Measurements from ENCODE around the gene CAPN14.

CAPN14 gene

DNA sequence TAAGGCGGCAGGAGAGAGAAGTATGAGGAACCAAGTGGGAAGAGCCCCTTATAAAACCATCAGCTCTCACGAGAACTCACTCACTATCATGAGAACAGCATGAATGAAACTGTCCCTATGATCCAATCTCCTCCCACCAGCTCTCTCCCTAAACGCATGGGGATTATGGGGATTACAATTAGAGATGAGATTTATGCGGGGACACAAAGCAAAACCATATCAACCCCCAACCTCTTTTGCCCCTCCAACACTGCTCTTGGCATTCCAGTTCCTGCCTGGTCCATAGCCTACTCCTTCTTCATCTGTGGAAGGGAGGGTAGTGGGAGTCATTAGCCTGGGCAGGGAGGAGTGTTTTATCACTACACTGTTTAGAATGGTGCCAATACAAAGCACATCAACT, 15.3 kb upstream of the CAPN14 start:
- TF ChIP-seq CTCF (IDR thresholded peaks at IDR 0.05; ENCODE audit: low read depth, low read length, missing control alignments), result no peak
- H3K27me3 ChIP-seq (replicated peaks), result no peaks in the 10 kb centered on the region
- no peak overlapping the region for H3K27ac ChIP-seq
- DNase-seq, result no peak
- H3K36me3 ChIP-seq (replicated peaks), result no peaks in the 10 kb centered on the region
- in situ Hi-C loops (cut with HindIII; ENCODE audit: low pct_ligation_motif_present, low sequenced_read_pairs), result no loop called here
- H3K4me3 ChIP-seq (ENCODE audit: low read depth, low read length), result no peak overlapping the region

DNA sequence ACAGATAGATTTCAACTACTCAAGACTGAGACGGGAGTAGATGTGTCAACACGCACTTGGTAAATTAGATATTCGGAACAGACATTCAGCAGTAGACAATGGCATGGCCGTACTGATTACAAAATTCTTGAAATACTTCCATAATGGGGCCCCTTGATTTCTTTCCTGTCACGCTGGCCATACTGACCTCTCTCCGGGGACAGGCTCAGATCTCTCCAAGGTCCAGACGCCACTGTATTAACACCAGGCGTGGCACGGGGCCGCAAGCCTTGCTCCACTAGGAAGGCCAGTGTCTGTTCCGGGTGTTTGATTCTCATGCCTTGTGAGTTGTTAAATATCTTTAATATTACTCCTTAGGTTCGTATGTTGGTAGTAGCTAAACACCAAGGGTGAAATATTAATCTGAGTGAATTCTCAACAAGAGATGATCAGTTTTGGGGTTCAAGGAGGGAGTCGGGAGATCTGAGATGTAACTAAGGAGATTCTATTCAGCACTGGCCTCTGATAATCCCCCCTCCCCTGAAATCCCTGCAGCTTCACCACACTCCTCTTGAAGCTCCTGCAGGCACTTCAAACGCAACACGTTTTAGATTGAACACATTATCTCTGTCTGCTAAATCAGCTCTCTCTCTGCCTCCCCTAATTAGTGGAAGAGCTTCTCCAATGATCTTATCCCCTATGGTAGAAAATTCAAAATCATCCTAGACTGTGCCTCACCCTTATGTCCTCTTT, 14.4 kb upstream of the CAPN14 start:
- Histone ChIP-seq H3K27ac (no peak overlapping the region), H3K27me3 (replicated peaks) (no peaks in the 10 kb centered on the region), H3K4me3 (ENCODE audit: low read depth, low read length) (no peak overlapping the region), H3K36me3 (replicated peaks) (no peaks in the 10 kb centered on the region)
- DNase-seq, result no peak
- in situ Hi-C loops (cut with HindIII; ENCODE audit: low pct_ligation_motif_present, low sequenced_read_pairs), result no loop called here
- no peak for TF ChIP-seq CTCF (IDR thresholded peaks at IDR 0.05; ENCODE audit: low read depth, low read length, missing control alignments)

GRCh38 chr2:31230751-31231150, 13.4 kb upstream of the CAPN14 start:
- H3K36me3 ChIP-seq (replicated peaks), result no peaks in the 10 kb centered on the region
- in situ Hi-C loops (cut with HindIII; ENCODE audit: low pct_ligation_motif_present, low sequenced_read_pairs), result no loop called here
- DNase-seq, result no peak
- TF ChIP-seq CTCF (IDR thresholded peaks at IDR 0.05; ENCODE audit: low read depth, low read length, missing control alignments), result no peak
- no peaks in the 10 kb centered on the region for H3K27me3 ChIP-seq (replicated peaks)
- H3K4me3 ChIP-seq (ENCODE audit: low read depth, low read length), result no peak overlapping the region
- H3K27ac ChIP-seq, result no peak overlapping the region

GRCh38 chr2:31228717-31229116, 11.4 kb upstream of the CAPN14 start:
- TF ChIP-seq CTCF (IDR thresholded peaks at IDR 0.05; ENCODE audit: low read depth, low read length, missing control alignments), result no peak
- no peaks in the 10 kb centered on the region for H3K27me3 ChIP-seq (replicated peaks)
- in situ Hi-C loops (cut with HindIII; ENCODE audit: low pct_ligation_motif_present, low sequenced_read_pairs), result no loop called here

DNA sequence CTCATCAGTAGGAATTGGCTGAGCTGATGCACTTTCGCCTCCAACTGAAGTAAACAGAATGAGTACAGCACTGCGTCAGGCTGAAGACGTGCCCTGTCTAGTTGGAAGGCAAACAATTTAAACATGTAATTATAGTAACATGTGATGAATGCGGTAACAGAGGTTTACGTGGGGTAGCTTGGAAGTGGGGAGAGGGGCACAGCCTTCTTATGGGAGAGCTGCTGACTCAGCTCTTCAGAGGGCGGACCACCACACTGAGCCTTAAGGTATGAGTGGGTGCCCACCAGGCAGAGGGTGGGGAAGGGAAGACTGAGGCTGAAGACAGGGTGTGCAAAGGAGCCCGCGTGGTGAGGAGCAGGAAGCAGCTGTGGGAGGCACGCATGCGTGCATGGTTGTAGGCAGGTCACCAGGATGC, 10.4 kb upstream of the CAPN14 start:
- Histone ChIP-seq H3K27ac (no peak overlapping the region), H3K27me3 (replicated peaks) (no peaks in the 10 kb centered on the region), H3K36me3 (replicated peaks) (no peaks in the 10 kb centered on the region), H3K4me3 (ENCODE audit: low read depth, low read length) (no peak overlapping the region)
- in situ Hi-C loops (cut with HindIII; ENCODE audit: low pct_ligation_motif_present, low sequenced_read_pairs), result no loop called here
- DNase-seq, result no peak
- TF ChIP-seq CTCF (IDR thresholded peaks at IDR 0.05; ENCODE audit: low read depth, low read length, missing control alignments), result no peak

More at GRCh38 chr2:31228717-31229116, 11.4 kb upstream of the CAPN14 start:
- Histone ChIP-seq H3K27ac (no peak overlapping the region), H3K4me3 (ENCODE audit: low read depth, low read length) (no peak overlapping the region), H3K36me3 (replicated peaks) (no peaks in the 10 kb centered on the region)
- DNase-seq, result no peak

DNA sequence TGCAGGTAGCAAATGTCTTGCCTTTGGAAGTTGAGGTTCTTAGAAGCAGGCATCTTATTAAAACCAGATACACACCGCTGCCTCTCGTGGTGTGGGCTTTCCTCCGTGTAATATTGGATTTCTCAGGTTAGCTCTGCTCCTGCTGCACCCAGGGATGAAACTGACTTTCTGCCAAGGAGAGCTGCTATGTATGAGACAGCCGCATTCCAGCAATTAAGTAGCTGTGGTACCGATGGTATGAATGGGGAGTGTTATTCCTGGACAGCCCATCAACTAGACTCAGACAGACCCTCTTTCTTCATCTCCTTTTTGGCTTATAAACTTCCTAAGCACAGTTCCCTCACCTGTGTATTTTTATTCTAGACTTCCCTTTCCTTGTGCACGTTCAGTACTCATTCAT, 9.8 kb upstream of the CAPN14 start:
- in situ Hi-C loops (cut with HindIII; ENCODE audit: low pct_ligation_motif_present, low sequenced_read_pairs), result no loop called here
- no peaks in the 10 kb centered on the region for H3K27me3 ChIP-seq (replicated peaks)
- no peak for DNase-seq
- H3K36me3 ChIP-seq (replicated peaks), result no peaks in the 10 kb centered on the region
- no peak overlapping the region for H3K27ac ChIP-seq
- no peak overlapping the region for H3K4me3 ChIP-seq (ENCODE audit: low read depth, low read length)
- no peak for TF ChIP-seq CTCF (IDR thresholded peaks at IDR 0.05; ENCODE audit: low read depth, low read length, missing control alignments)
